Measurements from ENCODE around the gene EHD3.
A peak's percentile ranks its signal among the peaks of the same experiment; 100 is the strongest.

The EHD3 gene

DNA sequence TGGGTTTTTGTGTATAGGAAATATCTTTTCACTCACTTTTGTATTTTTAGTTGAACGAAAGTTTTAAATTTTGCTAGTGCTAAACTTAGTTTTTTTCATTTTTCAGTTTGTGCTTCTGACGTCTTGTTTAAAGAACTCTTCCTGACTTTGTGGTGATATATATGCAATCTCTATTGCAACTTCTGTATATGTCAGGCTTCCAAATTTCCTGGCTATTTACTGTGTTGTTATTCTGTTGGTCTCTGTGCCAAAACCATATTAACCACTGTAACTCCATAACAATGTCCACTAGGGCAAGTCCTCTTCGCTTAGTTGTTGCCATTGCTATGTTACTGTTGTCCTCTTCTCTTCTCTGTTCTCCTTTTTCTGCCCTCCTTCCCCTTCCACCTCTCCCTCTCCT, 3.2 kb upstream of the EHD3 start:
- Histone ChIP-seq H3K27ac (no peak overlapping the region), H3K9ac (no peak overlapping the region), H3K4me3 (no peak overlapping the region), H3K36me3 (no peaks in the 10 kb centered on the region), H3K9me3 (replicated peaks in 1 of 11) (no peaks in the 10 kb centered on the region), H3K4me2 (no peak overlapping the region), H3K4me1 (peaks cover 27 to 63% (median 54%) of the 10 kb centered on the region in 10 experiments), H4K20me1 (peaks cover 0 to 6% (median 0%) of the 10 kb centered on the region in 11 experiments; a peak in 1 of 22 replicates), H3K27me3 (no peaks in the 10 kb centered on the region)
- TF ChIP-seq Cebpa-rat (IDR thresholded peaks at IDR 0.05), result no peak

DNA sequence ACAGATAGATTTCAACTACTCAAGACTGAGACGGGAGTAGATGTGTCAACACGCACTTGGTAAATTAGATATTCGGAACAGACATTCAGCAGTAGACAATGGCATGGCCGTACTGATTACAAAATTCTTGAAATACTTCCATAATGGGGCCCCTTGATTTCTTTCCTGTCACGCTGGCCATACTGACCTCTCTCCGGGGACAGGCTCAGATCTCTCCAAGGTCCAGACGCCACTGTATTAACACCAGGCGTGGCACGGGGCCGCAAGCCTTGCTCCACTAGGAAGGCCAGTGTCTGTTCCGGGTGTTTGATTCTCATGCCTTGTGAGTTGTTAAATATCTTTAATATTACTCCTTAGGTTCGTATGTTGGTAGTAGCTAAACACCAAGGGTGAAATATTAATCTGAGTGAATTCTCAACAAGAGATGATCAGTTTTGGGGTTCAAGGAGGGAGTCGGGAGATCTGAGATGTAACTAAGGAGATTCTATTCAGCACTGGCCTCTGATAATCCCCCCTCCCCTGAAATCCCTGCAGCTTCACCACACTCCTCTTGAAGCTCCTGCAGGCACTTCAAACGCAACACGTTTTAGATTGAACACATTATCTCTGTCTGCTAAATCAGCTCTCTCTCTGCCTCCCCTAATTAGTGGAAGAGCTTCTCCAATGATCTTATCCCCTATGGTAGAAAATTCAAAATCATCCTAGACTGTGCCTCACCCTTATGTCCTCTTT, 2.2 kb upstream of the EHD3 start:
- H4K20me1 ChIP-seq, result peaks cover 0 to 13% (median 0%) of the 10 kb centered on the region in 11 experiments; a peak in 2 of 22 replicates
- H3K4me3 ChIP-seq, result no peak overlapping the region
- H3K4me1 ChIP-seq, result peaks cover 32 to 63% (median 56%) of the 10 kb centered on the region in 10 experiments
- no peak overlapping the region for H3K9ac ChIP-seq
- no peak for TF ChIP-seq Cebpa-rat (IDR thresholded peaks at IDR 0.05)
- H3K27me3 ChIP-seq, result no peaks in the 10 kb centered on the region
- no peak overlapping the region for H3K4me2 ChIP-seq
- no peaks in the 10 kb centered on the region for H3K9me3 ChIP-seq (replicated peaks in 1 of 11)
- H3K36me3 ChIP-seq, result no peaks in the 10 kb centered on the region
- no peak overlapping the region for H3K27ac ChIP-seq

DNA sequence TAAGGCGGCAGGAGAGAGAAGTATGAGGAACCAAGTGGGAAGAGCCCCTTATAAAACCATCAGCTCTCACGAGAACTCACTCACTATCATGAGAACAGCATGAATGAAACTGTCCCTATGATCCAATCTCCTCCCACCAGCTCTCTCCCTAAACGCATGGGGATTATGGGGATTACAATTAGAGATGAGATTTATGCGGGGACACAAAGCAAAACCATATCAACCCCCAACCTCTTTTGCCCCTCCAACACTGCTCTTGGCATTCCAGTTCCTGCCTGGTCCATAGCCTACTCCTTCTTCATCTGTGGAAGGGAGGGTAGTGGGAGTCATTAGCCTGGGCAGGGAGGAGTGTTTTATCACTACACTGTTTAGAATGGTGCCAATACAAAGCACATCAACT, 1.4 kb upstream of the EHD3 start:
- Histone ChIP-seq H3K4me3 (no peak overlapping the region; a peak in 1 of 20 replicates), H3K4me2 (peak overlapping the region; percentile 89 to 99 (median 96); a peak in 18 of 22 replicates), H3K27me3 (no peaks in the 10 kb centered on the region), H3K9ac (no peak overlapping the region), H3K9me3 (replicated peaks in 1 of 11) (no peaks in the 10 kb centered on the region), H3K4me1 (peaks cover 34 to 57% (median 50%) of the 10 kb centered on the region in 10 experiments), H3K27ac (no peak overlapping the region), H3K36me3 (no peaks in the 10 kb centered on the region; a peak in 1 of 22 replicates), H4K20me1 (peaks cover 0 to 13% (median 0%) of the 10 kb centered on the region in 11 experiments; a peak in 2 of 22 replicates)
- no peak for TF ChIP-seq Cebpa-rat (IDR thresholded peaks at IDR 0.05)

- Histone ChIP-seq H3K27me3 (no peaks in the 10 kb centered on the region), H3K9ac (peak overlapping the region in 10 of 11 experiments; percentile 66 to 82 (median 76); a peak in 12 of 22 replicates), H3K36me3 (peaks cover 0 to 4% (median 0%) of the 10 kb centered on the region in 11 experiments; a peak in 1 of 22 replicates), H4K20me1 (peaks cover 0 to 13% (median 0%) of the 10 kb centered on the region in 11 experiments; a peak in 2 of 22 replicates), H3K9me3 (replicated peaks in 1 of 11) (no peaks in the 10 kb centered on the region), H3K27ac (peak overlapping the region in 10 of 11 experiments; percentile 39 to 79 (median 72); a peak in 15 of 22 replicates), H3K4me3 (peak overlapping the region; percentile 63 to 80 (median 72); a peak in 18 of 20 replicates), H3K4me2 (peak overlapping the region; percentile 89 to 99 (median 96)), H3K4me1 (peaks cover 34 to 50% (median 44%) of the 10 kb centered on the region in 10 experiments)
- no peak for TF ChIP-seq Cebpa-rat (IDR thresholded peaks at IDR 0.05)
Measured at GRCh38 chr2:31233231-31233630, 721 bp upstream of the EHD3 start.

GRCh38 chr2:31234683-31235503, 941 bp downstream of the EHD3 start:
- peaks cover 0 to 29% (median 0%) of the 10 kb centered on the region in 11 experiments; a peak in 4 of 22 replicates for H4K20me1 ChIP-seq
- H3K9ac ChIP-seq, result peak overlapping the region; percentile 66 to 82 (median 79)
- no peaks in the 10 kb centered on the region for H3K9me3 ChIP-seq (replicated peaks in 1 of 11)
- H3K36me3 ChIP-seq, result peaks cover 0 to 21% (median 0%) of the 10 kb centered on the region in 11 experiments; a peak in 5 of 22 replicates
- peak overlapping the region; percentile 63 to 80 (median 72) for H3K4me3 ChIP-seq
- no peak for TF ChIP-seq Cebpa-rat (IDR thresholded peaks at IDR 0.05)
- H3K4me2 ChIP-seq, result peak overlapping the region; percentile 89 to 99 (median 96)
- H3K4me1 ChIP-seq, result peaks cover 42 to 62% (median 49%) of the 10 kb centered on the region in 10 experiments
- H3K27me3 ChIP-seq, result no peaks in the 10 kb centered on the region
- peak overlapping the region; percentile 31 to 79 (median 71); a peak in 19 of 22 replicates for H3K27ac ChIP-seq

DNA sequence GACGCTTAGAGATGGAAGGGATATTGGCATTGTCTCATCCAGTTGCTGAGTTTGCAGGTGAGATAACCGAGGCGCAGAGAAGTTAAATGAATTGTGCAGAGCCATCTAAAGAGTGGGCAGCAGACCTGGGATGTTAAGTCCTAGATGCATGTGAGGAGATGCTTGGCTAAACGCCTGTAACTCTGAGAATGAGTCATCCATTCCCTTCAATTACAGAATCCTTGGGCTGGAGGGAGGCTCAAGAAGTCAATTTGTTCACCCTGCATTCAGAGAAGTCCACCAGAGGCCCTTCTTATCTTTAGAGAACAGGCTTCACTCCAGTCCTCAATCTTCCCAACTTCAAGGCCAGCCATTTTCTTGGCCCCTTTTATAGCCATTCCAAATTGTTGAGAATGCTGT, 1.6 kb downstream of the EHD3 start:
- Histone ChIP-seq H3K9ac (peak overlapping the region in 2 of 11 experiments; percentile 17 to 82; a peak in 2 of 22 replicates), H3K4me1 (peaks cover 46 to 68% (median 56%) of the 10 kb centered on the region in 10 experiments), H3K9me3 (replicated peaks in 1 of 11) (no peaks in the 10 kb centered on the region), H4K20me1 (peaks cover 0 to 35% (median 0%) of the 10 kb centered on the region in 11 experiments; a peak in 5 of 22 replicates), H3K27me3 (no peaks in the 10 kb centered on the region), H3K4me3 (peak overlapping the region in 6 of 10 experiments; percentile 72 to 80 (median 76); a peak in 12 of 20 replicates), H3K4me2 (peak overlapping the region; percentile 89 to 99 (median 96); a peak in 21 of 22 replicates), H3K27ac (no peak overlapping the region), H3K36me3 (peaks cover 0 to 27% (median 0%) of the 10 kb centered on the region in 11 experiments; a peak in 5 of 22 replicates)
- no peak for TF ChIP-seq Cebpa-rat (IDR thresholded peaks at IDR 0.05)

- peak overlapping the region in 5 of 10 experiments; percentile 32 to 80 (median 79); a peak in 7 of 20 replicates for H3K4me3 ChIP-seq
- H4K20me1 ChIP-seq, result peaks cover 0 to 45% (median 2%) of the 10 kb centered on the region in 11 experiments; a peak in 7 of 22 replicates
- H3K4me1 ChIP-seq, result peaks cover 53 to 80% (median 66%) of the 10 kb centered on the region in 10 experiments
- H3K27me3 ChIP-seq, result no peaks in the 10 kb centered on the region
- H3K4me2 ChIP-seq, result peak overlapping the region; percentile 89 to 99 (median 96)
- H3K27ac ChIP-seq, result no peak overlapping the region
- TF ChIP-seq Cebpa-rat (IDR thresholded peaks at IDR 0.05), result no peak
- no peaks in the 10 kb centered on the region for H3K9me3 ChIP-seq (replicated peaks in 1 of 11)
- peak overlapping the region in 1 of 11 experiments; percentile 5; a peak in 1 of 22 replicates for H3K9ac ChIP-seq
- peaks cover 0 to 27% (median 0%) of the 10 kb centered on the region in 11 experiments; a peak in 5 of 22 replicates for H3K36me3 ChIP-seq
Measured at GRCh38 chr2:31236433-31237205, 2.7 kb downstream of the EHD3 start.

Measured in BLaER1 treated with 17β-estradiol and CSF1 and Interleukin-3, amounts not matched to agents 10 nM and 100 nM (cell line).